ENCODE measurements around the gene USP43. TPM values are rescaled to one million over a fixed set of nuclear protein-coding genes. Genes with fewer than 3 reads are reported as not detected.
"Not testable (repeated sequence)": the region's sequence is repeated elsewhere in the genome, so short reads cannot be mapped to it uniquely, and the experiment has no call there.

The USP43 gene
- total RNA-seq, 4 donors from 2014 or later = 14.9 to 26.9 (median 20.0) TPM

GRCh38 chr17:9661027-9661426 is 15.7 kb downstream of the USP43 start:
- Histone ChIP-seq H3K4me1 (peaks cover 0 to 5% (median 0%) of the 10 kb centered on the region in 4 donors), H3K9me3 (no peaks in the 10 kb centered on the region), H3K27ac (no peak overlapping the region), H3K27me3 (no peaks in the 10 kb centered on the region), H3K4me3 (no peak overlapping the region), H3K36me3 (no peaks in the 10 kb centered on the region)
- TF ChIP-seq EP300 (IDR thresholded peaks at IDR 0.05; ENCODE audit: low read depth) (no peak), POLR2AphosphoS5 (IDR thresholded peaks at IDR 0.05) (no peak), POLR2A (IDR thresholded peaks at IDR 0.05) (no peak)
- TF ChIP-seq, protein P1, sequence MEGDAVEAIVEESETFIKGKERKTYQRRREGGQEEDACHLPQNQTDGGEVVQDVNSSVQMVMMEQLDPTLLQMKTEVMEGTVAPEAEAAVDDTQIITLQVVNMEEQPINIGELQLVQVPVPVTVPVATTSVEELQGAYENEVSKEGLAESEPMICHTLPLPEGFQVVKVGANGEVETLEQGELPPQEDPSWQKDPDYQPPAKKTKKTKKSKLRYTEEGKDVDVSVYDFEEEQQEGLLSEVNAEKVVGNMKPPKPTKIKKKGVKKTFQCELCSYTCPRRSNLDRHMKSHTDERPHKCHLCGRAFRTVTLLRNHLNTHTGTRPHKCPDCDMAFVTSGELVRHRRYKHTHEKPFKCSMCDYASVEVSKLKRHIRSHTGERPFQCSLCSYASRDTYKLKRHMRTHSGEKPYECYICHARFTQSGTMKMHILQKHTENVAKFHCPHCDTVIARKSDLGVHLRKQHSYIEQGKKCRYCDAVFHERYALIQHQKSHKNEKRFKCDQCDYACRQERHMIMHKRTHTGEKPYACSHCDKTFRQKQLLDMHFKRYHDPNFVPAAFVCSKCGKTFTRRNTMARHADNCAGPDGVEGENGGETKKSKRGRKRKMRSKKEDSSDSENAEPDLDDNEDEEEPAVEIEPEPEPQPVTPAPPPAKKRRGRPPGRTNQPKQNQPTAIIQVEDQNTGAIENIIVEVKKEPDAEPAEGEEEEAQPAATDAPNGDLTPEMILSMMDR (IDR thresholded peaks at IDR 0.05) = no peak
- DNase-seq = no peak
- intact Hi-C loops (cut with DNase I; ENCODE audit: low total_unique reads) (no loop called here), in situ Hi-C loops (cut with MboI; ENCODE audit: low pct_ligation_motif_present in 1 of 4, low pct_unique_long_range_greater_than_20kb in 1 of 4, low sequenced_read_pairs in 3 of 4) (no loop called here)
- 87 to 89% methylated on average over 2 of the region's 2 CpGs for WGBS, 2 donors (ENCODE audit: low coverage in 1 of 2)

GRCh38 chr17:9663511-9663910 is 18.2 kb downstream of the USP43 start:
- H3K27me3 ChIP-seq; H3K36me3 ChIP-seq; DNase-seq; H3K4me1 ChIP-seq; H3K9me3 ChIP-seq; intact Hi-C loops (cut with DNase I; ENCODE audit: low total_unique reads); H3K27ac ChIP-seq; H3K4me3 ChIP-seq; in situ Hi-C loops (cut with MboI; ENCODE audit: low pct_ligation_motif_present in 1 of 4, low pct_unique_long_range_greater_than_20kb in 1 of 4, low sequenced_read_pairs in 3 of 4): not testable (repeated sequence)
- 92 to 100% methylated on average over 4 to 11 of the region's 11 CpGs for WGBS, 2 donors (ENCODE audit: low coverage in 1 of 2)

- Histone ChIP-seq H3K27me3 (no peaks in the 10 kb centered on the region), H3K4me1 (no peaks in the 10 kb centered on the region), H3K36me3 (no peaks in the 10 kb centered on the region), H3K4me3 (no peak overlapping the region), H3K9me3 (no peaks in the 10 kb centered on the region), H3K27ac (no peak overlapping the region)
- intact Hi-C loops (cut with DNase I; ENCODE audit: low total_unique reads) = no loop called here
- in situ Hi-C loops (cut with MboI; ENCODE audit: low pct_ligation_motif_present in 1 of 4, low pct_unique_long_range_greater_than_20kb in 1 of 4, low sequenced_read_pairs in 3 of 4) = no loop called here
- TF ChIP-seq POLR2A (IDR thresholded peaks at IDR 0.05) (no peak), POLR2AphosphoS5 (IDR thresholded peaks at IDR 0.05) (no peak), EP300 (IDR thresholded peaks at IDR 0.05; ENCODE audit: low read depth) (no peak)
- TF ChIP-seq, protein P1 (IDR thresholded peaks at IDR 0.05) = no peak
- no peak for DNase-seq
- WGBS, 2 donors (ENCODE audit: low coverage in 1 of 2) = 62 to 74% methylated on average over 5 of the region's 5 CpGs
Observed at GRCh38 chr17:9666461-9667050, 21.2 kb downstream of the USP43 start.

GRCh38 chr17:9668517-9668916 is 23.2 kb downstream of the USP43 start:
- H3K27me3 ChIP-seq = no peaks in the 10 kb centered on the region
- H3K36me3 ChIP-seq = no peaks in the 10 kb centered on the region
- TF ChIP-seq EP300 (IDR thresholded peaks at IDR 0.05; ENCODE audit: low read depth) (no peak), POLR2A (IDR thresholded peaks at IDR 0.05) (no peak), POLR2AphosphoS5 (IDR thresholded peaks at IDR 0.05) (no peak)
- TF ChIP-seq, protein P1 (IDR thresholded peaks at IDR 0.05) = no peak
- 56 to 73% methylated on average over 5 to 6 of the region's 6 CpGs for WGBS, 2 donors (ENCODE audit: low coverage in 1 of 2)
- intact Hi-C loops (cut with DNase I; ENCODE audit: low total_unique reads) = no loop called here
- DNase-seq = no peak
- in situ Hi-C loops (cut with MboI; ENCODE audit: low pct_ligation_motif_present in 1 of 4, low pct_unique_long_range_greater_than_20kb in 1 of 4, low sequenced_read_pairs in 3 of 4) = no loop called here
- no peaks in the 10 kb centered on the region for H3K9me3 ChIP-seq
- H3K4me1 ChIP-seq = no peaks in the 10 kb centered on the region
- no peak overlapping the region for H3K4me3 ChIP-seq
- H3K27ac ChIP-seq = no peak overlapping the region

GRCh38 chr17:9669551-9670008 is 24.3 kb downstream of the USP43 start:
- Histone ChIP-seq H3K4me3 (no peak overlapping the region), H3K9me3 (no peaks in the 10 kb centered on the region), H3K36me3 (no peaks in the 10 kb centered on the region), H3K27me3 (no peaks in the 10 kb centered on the region), H3K27ac (no peak overlapping the region), H3K4me1 (no peaks in the 10 kb centered on the region)
- in situ Hi-C loops (cut with MboI; ENCODE audit: low pct_ligation_motif_present in 1 of 4, low pct_unique_long_range_greater_than_20kb in 1 of 4, low sequenced_read_pairs in 3 of 4) = no loop called here
- intact Hi-C loops (cut with DNase I; ENCODE audit: low total_unique reads) = no loop called here
- TF ChIP-seq, protein P1 (IDR thresholded peaks at IDR 0.05) = no peak
- no peak for TF ChIP-seq EP300 (IDR thresholded peaks at IDR 0.05; ENCODE audit: low read depth)
- TF ChIP-seq POLR2A (IDR thresholded peaks at IDR 0.05) = no peak
- no peak for TF ChIP-seq POLR2AphosphoS5 (IDR thresholded peaks at IDR 0.05)
- DNase-seq = no peak
- 40 to 69% methylated on average over 1 to 6 of the region's 6 CpGs for WGBS, 2 donors (ENCODE audit: low coverage in 1 of 2)

Data from transverse colon (tissue), 4 donors.